GM12875 (cell line): ENCODE measurements around the gene NF1.

ENCODE experiments used
- H3K4me3 ChIP-seq: one replicate; pipeline ENCODE4 v1.5.1; 2011; ENCODE audit warnings: low read depth, low read length, control low read depth
- TF ChIP-seq, protein P1 (sequence below): IDR thresholded peaks from 2 replicates; pipeline ENCODE4 v1.5.1; 2011; ENCODE audit warnings: low read depth, mild to moderate bottlenecking, control low read depth, inconsistent platforms, low read length, moderate library complexity, borderline replicate concordance; ENCODE audit not compliant: insufficient read depth

The NF1 gene

DNA sequence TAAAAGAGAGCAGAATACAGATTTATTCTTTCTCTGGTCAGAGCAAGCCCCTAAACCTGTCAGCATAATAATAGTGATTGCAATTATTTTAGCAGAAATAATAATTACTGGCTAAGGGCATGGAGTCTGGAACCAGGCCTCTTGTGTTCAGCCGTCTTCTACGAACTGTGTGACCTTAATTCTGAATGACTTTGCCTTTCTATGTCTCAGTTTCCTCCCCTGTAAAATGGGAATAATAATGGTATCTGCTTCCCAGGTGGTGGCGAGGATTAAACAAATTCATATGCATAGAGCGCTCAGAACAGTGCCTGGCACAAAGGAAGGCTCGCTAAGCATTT lies 330.1 kb downstream of the NF1 start:
- TF ChIP-seq, protein P1, sequence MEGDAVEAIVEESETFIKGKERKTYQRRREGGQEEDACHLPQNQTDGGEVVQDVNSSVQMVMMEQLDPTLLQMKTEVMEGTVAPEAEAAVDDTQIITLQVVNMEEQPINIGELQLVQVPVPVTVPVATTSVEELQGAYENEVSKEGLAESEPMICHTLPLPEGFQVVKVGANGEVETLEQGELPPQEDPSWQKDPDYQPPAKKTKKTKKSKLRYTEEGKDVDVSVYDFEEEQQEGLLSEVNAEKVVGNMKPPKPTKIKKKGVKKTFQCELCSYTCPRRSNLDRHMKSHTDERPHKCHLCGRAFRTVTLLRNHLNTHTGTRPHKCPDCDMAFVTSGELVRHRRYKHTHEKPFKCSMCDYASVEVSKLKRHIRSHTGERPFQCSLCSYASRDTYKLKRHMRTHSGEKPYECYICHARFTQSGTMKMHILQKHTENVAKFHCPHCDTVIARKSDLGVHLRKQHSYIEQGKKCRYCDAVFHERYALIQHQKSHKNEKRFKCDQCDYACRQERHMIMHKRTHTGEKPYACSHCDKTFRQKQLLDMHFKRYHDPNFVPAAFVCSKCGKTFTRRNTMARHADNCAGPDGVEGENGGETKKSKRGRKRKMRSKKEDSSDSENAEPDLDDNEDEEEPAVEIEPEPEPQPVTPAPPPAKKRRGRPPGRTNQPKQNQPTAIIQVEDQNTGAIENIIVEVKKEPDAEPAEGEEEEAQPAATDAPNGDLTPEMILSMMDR: no peak
- no peak overlapping the region for H3K4me3 ChIP-seq

GRCh38 chr17:31425282-31426040 lies 330.7 kb downstream of the NF1 start:
- TF ChIP-seq, protein P1: no peak

More at GRCh38 chr17:31425282-31426040, 330.7 kb downstream of the NF1 start:
- no peak overlapping the region for H3K4me3 ChIP-seq
